22Rv1 (cell line): ENCODE data around the gene LLGL1.

ENCODE experiments used
- H3K27ac ChIP-seq: fragments of 450-650 bp; 2 replicates; pipeline ENCODE4 v1.5.1; 2017
- ZFX ChIP-seq: fragments of 450-650 bp; IDR thresholded peaks from 2 replicates; pipeline ENCODE4 v1.6.1; 2017; ENCODE audit warnings: antibody characterized with exemption, borderline replicate concordance
- TF ChIP-seq, protein P1 (sequence below): fragments of 450-650 bp; IDR thresholded peaks from 2 replicates; pipeline ENCODE4 v1.5.1; 2017; ENCODE audit warnings: mild to moderate bottlenecking

Gene LLGL1

DNA sequence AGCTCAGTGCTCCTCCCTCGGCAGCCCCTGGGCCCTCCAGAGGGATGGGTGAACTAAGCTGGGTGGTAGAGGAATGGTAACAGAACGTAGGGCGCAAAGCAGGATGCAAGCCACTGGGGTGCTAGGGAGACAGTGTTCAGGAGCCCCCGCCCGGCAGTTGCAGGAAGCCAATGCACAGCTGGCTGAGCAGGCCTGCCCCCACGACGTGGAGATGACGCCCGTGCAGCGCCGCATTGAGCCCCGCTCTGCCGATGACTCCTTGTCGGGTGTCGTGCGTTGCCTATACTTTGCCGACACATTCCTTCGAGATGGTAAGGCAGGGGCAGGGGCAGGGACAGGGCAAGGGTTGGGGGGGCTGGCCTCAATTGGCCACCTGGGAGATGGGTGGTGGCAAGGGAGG lies 12.9 kb downstream of the LLGL1 start:
- no peak overlapping the region for H3K27ac ChIP-seq
- no peak for TF ChIP-seq ZFX

DNA sequence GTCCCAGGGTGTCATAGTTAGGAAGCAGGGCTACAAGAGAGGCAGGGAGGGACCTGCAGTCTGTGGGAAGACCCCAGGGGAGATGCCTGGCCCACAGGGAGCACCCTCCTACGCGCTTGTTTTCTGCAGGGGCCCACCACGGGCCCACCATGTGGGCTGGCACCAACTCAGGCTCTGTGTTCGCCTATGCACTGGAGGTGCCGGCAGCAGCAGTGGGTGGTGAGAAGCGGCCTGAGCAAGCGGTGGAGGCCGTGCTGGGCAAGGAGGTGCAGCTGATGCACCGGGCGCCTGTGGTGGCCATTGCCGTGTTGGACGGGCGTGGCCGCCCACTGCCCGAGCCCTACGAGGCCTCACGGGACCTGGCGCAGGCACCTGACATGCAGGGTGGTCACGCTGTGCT lies 15.0 kb downstream of the LLGL1 start:
- TF ChIP-seq, protein P1, sequence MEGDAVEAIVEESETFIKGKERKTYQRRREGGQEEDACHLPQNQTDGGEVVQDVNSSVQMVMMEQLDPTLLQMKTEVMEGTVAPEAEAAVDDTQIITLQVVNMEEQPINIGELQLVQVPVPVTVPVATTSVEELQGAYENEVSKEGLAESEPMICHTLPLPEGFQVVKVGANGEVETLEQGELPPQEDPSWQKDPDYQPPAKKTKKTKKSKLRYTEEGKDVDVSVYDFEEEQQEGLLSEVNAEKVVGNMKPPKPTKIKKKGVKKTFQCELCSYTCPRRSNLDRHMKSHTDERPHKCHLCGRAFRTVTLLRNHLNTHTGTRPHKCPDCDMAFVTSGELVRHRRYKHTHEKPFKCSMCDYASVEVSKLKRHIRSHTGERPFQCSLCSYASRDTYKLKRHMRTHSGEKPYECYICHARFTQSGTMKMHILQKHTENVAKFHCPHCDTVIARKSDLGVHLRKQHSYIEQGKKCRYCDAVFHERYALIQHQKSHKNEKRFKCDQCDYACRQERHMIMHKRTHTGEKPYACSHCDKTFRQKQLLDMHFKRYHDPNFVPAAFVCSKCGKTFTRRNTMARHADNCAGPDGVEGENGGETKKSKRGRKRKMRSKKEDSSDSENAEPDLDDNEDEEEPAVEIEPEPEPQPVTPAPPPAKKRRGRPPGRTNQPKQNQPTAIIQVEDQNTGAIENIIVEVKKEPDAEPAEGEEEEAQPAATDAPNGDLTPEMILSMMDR: no peak
- no peak for TF ChIP-seq ZFX
- no peak overlapping the region for H3K27ac ChIP-seq

DNA sequence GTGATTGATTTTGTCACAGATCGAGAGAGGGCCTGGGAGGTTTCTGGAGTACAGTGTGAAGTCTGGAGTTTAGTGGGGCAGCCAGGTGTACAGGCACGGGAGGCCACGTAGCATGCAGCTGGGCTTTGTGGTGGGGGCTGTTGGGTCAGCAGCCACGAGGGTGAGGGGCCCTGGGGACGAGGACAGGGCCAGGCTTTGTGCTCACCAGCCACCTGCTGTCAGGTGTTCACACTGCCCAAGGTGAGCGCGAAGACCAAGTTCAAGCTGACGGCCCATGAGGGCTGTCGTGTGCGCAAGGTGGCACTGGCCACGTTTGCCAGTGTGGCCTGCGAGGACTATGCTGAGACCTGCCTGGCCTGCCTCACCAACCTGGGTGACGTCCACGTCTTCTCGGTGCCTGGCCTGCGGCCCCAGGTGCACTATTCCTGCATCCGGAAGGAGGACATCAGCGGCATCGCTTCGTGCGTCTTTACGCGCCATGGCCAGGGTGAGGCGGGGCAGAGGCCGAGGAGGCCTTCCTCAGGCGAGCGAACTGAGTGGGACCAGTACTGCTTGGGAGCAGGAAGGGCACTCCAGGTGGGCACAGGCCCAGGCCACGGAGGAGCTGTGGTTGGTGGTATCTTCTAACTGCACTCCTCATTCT lies 15.9 kb downstream of the LLGL1 start:
- TF ChIP-seq ZFX: no peak
- TF ChIP-seq, protein P1: no peak

DNA sequence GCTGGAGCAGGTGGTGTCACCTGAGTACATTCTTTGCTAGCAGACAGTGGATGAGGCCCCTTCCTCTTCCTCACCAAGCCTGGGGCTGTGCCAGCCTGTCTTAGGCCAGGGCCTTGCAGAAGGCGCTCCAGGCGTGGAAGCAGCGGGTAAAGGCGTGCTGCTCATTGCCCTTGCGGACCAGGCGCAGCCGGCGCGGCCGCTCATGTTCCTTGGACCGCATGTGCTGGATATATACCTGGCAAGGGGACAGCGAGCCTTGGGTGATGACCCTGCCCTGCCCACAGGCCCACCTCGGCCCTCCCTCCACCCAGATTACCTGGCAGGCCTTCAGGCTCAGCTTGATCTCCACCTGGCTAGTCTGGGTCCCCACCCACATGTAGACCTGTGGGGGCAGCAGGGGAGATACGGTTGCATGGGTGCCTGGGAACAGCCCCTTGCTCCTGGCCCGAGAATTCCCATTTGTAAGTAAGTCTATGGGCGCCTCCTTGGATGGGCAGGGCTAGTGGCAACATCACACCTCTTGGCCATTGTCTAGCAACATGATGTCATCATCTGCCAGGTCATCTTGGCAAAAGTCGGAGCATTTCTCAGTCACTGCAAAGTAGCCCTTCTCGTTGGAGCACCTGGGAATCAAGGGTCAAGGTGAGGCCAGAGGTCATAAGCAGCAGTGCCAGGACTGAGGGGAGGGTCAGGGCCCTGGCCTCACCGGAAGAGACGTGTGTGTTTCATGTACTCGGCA lies 19.8 kb downstream of the LLGL1 start:
- peak overlapping the region; percentile 85; the same call in 1 of the 2 replicates for H3K27ac ChIP-seq
- TF ChIP-seq, protein P1: no peak
- TF ChIP-seq ZFX: no peak

More for the DNA sequence above, 15.9 kb downstream of the LLGL1 start:
- no peak overlapping the region for H3K27ac ChIP-seq

DNA sequence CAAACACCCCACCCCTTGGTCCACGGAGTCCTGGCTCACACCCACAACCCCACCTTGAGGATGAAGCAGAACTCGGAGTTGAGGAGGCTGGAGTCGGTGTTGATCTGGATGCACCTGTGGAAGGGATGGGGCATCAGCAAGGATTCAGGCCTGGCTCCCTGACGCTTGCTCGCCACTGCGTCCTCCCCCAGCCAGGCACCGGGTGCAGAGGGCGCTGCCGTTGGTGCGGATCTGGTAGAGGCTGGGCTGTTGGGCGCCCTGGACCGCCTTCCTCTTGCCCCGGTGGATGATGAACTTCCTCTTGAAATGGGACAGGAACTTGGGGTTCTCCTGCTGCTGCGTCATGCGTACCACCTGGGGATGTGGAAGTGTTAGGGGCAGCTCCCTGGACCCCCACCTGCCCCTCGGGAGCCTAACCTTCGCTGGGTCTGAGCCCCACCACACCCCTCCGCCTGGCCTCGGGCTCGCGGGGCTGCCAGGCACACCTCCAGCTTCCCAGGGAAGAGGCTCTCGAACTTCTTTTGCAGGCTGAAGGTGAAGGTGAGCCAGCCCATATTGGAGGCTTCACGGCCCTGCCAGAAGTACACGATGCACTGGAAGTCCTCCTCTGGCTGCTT lies 20.8 kb downstream of the LLGL1 start:
- no peak for TF ChIP-seq ZFX
- TF ChIP-seq, protein P1: no peak
- H3K27ac ChIP-seq: peak overlapping the region; percentile 85

DNA sequence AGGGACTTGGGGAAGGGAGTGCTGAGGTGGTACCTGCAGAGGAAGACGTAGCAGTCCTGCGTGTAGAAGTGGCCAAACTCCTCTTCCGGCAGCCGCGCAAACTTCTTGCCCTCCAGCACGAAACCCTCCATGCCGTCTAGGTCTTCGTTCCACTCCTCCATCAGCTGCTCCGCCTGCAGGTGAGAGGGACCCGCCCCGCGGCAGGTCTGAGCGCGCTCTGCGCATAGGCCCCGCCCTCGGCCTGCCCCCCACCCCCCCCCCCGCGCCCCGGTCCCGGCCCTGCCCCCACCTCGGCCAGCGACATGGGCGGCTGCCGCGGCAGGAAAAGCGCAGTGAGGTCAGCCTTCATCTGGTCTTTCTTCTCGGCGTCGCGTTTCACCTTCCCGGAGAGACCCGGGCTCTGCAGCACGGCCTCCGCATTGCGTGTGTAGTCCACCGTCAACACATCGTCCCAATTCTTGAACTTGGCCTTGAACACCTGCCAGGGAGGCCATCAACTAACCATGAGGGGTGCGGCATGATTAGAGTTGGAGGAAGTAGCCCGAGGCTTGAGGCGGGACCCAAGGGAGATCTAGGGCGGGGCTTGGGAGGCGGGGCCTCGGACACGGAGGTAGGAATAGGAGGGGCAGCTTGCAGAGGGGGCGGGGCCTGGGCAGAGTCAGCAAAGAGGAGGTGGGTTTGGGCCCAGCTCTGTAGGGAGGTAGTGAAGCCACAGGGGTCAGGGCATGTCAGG lies 21.6 kb downstream of the LLGL1 start:
- H3K27ac ChIP-seq: peak overlapping the region; percentile 85
- no peak for TF ChIP-seq ZFX
- TF ChIP-seq, protein P1: no peak

DNA sequence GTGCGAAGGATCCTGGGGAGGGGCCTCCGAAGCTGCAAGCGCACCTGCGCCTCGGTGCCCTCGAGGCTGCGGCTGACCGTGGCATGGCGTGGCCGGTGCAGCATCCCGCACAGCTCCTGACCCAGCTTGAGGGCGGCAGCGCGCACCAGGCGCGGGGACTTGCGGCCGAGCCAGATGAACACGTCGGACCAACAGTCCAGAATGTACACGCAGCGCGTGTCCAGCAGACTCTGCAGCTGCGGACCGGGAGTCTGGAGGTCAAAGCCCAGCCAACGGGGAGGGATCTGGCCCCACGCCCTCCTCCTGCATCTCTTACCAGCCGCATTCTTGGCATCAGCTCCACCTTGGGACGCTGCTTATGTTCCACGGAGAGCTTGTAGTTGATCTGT lies 22.2 kb downstream of the LLGL1 start:
- TF ChIP-seq, protein P1: no peak
- TF ChIP-seq ZFX: no peak
- H3K27ac ChIP-seq: peak overlapping the region; percentile 85
